MCF 10A (cell line): ENCODE results near the gene ACTN2. TPM values are rescaled to one million over a fixed set of nuclear protein-coding genes. Genes with fewer than 3 reads are reported as not detected.

Experiments
- BruUV-seq: library from RNA; stranded (reverse); fragments of 400-500 nt; replicated peaks from 2 replicates; lab custom pipeline; 2021; lab: Mats Ljungman, UMichigan
- CTCF ChIA-PET: fragments of 300-600 bp; sonication (Branson Sonifier 250); formaldehyde crosslinking; extraction: SDS; loops from one replicate; lab custom pipeline; 2021; ENCODE audit warnings: antibody characterized with exemption, inconsistent platforms; lab: Yijun Ruan, JAX
- POLR2A ChIA-PET: fragments of 300-600, 350-650 bp; sonication (Branson Sonifier 250); formaldehyde crosslinking; extraction: SDS; loops from one replicate; lab custom pipeline; 2020; ENCODE audit warnings: antibody characterized with exemption, inconsistent platforms; lab: Yijun Ruan, JAX
- DNase-seq: peaks from one replicate; pipeline ENCODE4 v3.0.0-alpha.2; 2018; ENCODE audit not compliant: unreplicated experiment
- H3K27ac Mint-ChIP-seq: one replicate; pipeline ENCODE4 v1.8.0; 2022; ENCODE audit warnings: mild to moderate bottlenecking, low read depth, mixed read lengths; ENCODE audit not compliant: unreplicated experiment
- H3K27me3 Mint-ChIP-seq: one replicate; pipeline ENCODE4 v1.8.0; 2022; ENCODE audit warnings: mixed read lengths; ENCODE audit not compliant: insufficient read depth, unreplicated experiment
- H3K36me3 Mint-ChIP-seq: one replicate; pipeline ENCODE4 v1.8.0; 2022; ENCODE audit warnings: mild to moderate bottlenecking, moderate library complexity, mixed read lengths; ENCODE audit not compliant: insufficient read depth, unreplicated experiment
- H3K4me1 Mint-ChIP-seq: one replicate; pipeline ENCODE4 v1.8.0; 2022; ENCODE audit warnings: mixed read lengths; ENCODE audit not compliant: insufficient read depth, unreplicated experiment
- H3K4me3 Mint-ChIP-seq: one replicate; pipeline ENCODE4 v1.8.0; 2022; ENCODE audit warnings: mild to moderate bottlenecking, moderate library complexity, mixed read lengths; ENCODE audit not compliant: unreplicated experiment
- H3K9me3 Mint-ChIP-seq: one replicate; pipeline ENCODE4 v1.8.0; 2022; ENCODE audit warnings: mixed read lengths; ENCODE audit not compliant: unreplicated experiment
- intact Hi-C: fragments of 100-400 bp; cut with micrococcal nuclease; formaldehyde crosslinking; loops from 2 replicates; pipeline ENCODE4 v1.14.1; 2022
- total RNA-seq: library from RNA; stranded (reverse); gene quantifications from 2 replicates; pipeline ENCODE4 v1.2.3, GENCODE V29; 2022
- TF ChIP-seq, protein P1 (sequence below): fragments of 200-600 bp; IDR thresholded peaks from one replicate; pipeline ENCODE4 v1.8.0; 2022; ENCODE audit warnings: antibody characterized with exemption, mild to moderate bottlenecking; ENCODE audit not compliant: unreplicated experiment

Gene ACTN2
- total RNA-seq, 1 experiment from 2014 or later, result not detected

DNA sequence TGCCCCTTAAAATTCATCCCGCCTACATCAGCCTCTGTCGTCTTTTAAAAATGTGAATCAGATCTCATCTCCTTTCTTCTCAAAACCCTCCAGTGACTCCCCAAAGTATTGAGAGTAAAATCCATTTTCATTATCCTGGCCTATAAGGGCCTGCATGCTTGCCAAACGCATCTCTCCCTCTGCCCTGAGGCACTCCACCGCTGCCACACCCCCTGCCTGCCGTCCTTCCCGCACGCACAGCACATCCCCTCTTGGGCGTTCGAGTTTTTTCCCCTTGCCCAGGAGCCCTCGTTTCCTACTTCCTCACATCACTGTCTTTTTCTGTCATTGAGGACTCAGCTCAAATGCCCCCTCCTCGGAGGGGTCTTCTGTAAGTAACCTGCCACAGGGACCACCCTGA lies 55.5 kb downstream of the ACTN2 start:
- POLR2A ChIA-PET, result interaction anchor here (0.7 kb wide), 1 partner anchor 702 kb away, joined by 3 read pairs; no protein-coding TSS in a partner anchor
- peaks cover 7% of the 10 kb centered on the region for H3K9me3 Mint-ChIP-seq
- TF ChIP-seq, protein P1, sequence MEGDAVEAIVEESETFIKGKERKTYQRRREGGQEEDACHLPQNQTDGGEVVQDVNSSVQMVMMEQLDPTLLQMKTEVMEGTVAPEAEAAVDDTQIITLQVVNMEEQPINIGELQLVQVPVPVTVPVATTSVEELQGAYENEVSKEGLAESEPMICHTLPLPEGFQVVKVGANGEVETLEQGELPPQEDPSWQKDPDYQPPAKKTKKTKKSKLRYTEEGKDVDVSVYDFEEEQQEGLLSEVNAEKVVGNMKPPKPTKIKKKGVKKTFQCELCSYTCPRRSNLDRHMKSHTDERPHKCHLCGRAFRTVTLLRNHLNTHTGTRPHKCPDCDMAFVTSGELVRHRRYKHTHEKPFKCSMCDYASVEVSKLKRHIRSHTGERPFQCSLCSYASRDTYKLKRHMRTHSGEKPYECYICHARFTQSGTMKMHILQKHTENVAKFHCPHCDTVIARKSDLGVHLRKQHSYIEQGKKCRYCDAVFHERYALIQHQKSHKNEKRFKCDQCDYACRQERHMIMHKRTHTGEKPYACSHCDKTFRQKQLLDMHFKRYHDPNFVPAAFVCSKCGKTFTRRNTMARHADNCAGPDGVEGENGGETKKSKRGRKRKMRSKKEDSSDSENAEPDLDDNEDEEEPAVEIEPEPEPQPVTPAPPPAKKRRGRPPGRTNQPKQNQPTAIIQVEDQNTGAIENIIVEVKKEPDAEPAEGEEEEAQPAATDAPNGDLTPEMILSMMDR, result no peak
- intact Hi-C loops, result no loop called here
- H3K27ac Mint-ChIP-seq, result no peak overlapping the region
- no peaks in the 10 kb centered on the region for H3K27me3 Mint-ChIP-seq
- no peak overlapping the region for H3K4me3 Mint-ChIP-seq
- DNase-seq, result no peak
- BruUV-seq, result no TSS peak
- no peaks in the 10 kb centered on the region for H3K4me1 Mint-ChIP-seq
- CTCF ChIA-PET, result interaction anchor here (1.2 kb wide), 1 partner anchor 18 kb away, joined by 5 read pairs; no protein-coding TSS in a partner anchor
- no peaks in the 10 kb centered on the region for H3K36me3 Mint-ChIP-seq

DNA sequence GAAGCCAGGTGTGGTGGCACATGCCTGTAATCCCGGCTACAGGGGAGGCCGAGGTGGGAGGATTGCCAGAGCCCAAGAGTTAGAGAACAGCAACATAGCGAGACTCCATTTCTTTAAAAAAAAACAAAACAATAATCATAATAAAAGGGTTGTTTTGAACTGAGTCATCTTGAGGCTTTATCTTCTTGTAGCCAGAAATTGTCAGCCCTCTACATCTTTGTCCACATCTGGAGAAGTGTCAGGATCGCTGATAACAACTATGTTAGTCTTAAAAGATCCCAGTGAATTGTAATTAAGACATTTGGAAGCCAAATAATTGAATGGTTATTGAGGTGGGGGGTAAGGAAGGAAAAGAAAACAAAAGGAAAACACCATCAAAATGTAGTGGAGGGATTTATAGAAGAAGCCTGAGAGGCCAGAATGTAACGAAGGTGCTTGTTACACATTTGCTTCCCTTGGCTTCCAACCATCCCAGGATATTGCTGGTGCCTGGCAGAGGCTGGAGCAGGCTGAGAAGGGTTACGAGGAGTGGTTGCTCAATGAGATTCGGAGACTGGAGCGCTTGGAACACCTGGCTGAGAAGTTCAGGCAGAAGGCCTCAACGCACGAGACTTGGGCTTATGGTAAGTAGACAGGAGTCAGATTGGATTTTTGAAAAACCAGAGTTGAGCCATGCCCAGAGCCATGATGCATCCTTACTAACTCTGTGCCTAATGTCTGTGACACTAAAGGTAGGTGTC lies 56.3 kb downstream of the ACTN2 start:
- Mint-ChIP-seq H3K4me1 (no peaks in the 10 kb centered on the region), H3K27ac (no peak overlapping the region), H3K4me3 (no peak overlapping the region), H3K27me3 (peaks cover 7% of the 10 kb centered on the region), H3K36me3 (no peaks in the 10 kb centered on the region), H3K9me3 (peaks cover 7% of the 10 kb centered on the region)
- ChIA-PET POLR2A (interaction anchor here (0.7 kb wide), 1 partner anchor 701 kb away, joined by 3 read pairs; no protein-coding TSS in a partner anchor), CTCF (no interaction called here)
- no peak for DNase-seq
- intact Hi-C loops, result no loop called here
- TF ChIP-seq, protein P1, result no peak
- BruUV-seq, result no TSS peak

DNA sequence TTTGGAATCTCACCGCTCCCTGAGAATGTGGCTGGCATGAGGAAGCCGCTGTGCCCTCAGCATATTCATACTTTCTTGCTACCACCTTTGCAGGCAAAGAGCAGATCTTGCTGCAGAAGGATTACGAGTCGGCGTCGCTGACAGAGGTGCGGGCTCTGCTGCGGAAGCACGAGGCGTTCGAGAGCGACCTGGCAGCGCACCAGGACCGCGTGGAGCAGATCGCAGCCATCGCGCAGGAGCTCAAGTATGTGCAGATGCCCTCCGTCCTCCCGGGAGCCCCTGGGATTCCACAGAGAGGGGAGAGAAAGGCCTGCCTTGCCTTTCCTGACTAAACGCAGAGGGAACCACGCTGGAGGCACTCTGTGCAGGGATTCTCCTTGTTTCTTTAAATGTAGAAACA lies 58.2 kb downstream of the ACTN2 start:
- no peak for DNase-seq
- H3K4me3 Mint-ChIP-seq, result no peak overlapping the region
- no peak overlapping the region for H3K27ac Mint-ChIP-seq
- H3K27me3 Mint-ChIP-seq, result peaks cover 23% of the 10 kb centered on the region
- no peaks in the 10 kb centered on the region for H3K36me3 Mint-ChIP-seq
- no peaks in the 10 kb centered on the region for H3K4me1 Mint-ChIP-seq
- TF ChIP-seq, protein P1, result no peak
- CTCF ChIA-PET, result interaction anchor here (0.5 to 0.6 kb wide), 2 partner anchors 36 to 136 kb away, joined by 3 to 4 read pairs; no protein-coding TSS in a partner anchor
- intact Hi-C loops, result no loop called here
- no TSS peak for BruUV-seq
- H3K9me3 Mint-ChIP-seq, result peaks cover 7% of the 10 kb centered on the region
- POLR2A ChIA-PET, result no interaction called here

DNA sequence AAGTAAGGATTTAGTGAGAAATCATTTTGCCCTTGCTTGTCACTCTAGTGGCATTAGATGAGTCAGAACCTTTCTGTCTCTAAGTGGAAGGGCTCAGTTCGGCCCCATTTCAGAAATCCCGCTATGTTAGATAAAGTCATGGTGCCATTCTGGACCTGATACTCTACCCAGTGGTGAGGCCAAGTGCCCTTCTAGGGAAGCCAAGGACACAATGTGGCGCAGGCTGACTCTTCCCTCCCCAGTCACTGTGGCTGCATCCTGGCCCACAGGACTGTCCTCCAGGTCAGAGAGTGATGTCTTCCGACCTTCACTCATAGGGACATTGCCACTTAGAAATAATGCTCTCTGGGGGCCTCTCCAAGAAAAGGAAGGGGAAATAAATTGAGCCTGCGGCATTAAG lies 60.5 kb downstream of the ACTN2 start:
- no peak for DNase-seq
- Mint-ChIP-seq H3K9me3 (no peaks in the 10 kb centered on the region), H3K4me3 (no peak overlapping the region), H3K27me3 (peaks cover 40% of the 10 kb centered on the region), H3K27ac (no peak overlapping the region), H3K4me1 (no peaks in the 10 kb centered on the region), H3K36me3 (no peaks in the 10 kb centered on the region)
- ChIA-PET CTCF (interaction anchor here (1.9 kb wide), 1 partner anchor 13 kb away, joined by 5 read pairs; no protein-coding TSS in a partner anchor), POLR2A (interaction anchor here (0.6 kb wide), 1 partner anchor 96 kb away, joined by 3 read pairs; no protein-coding TSS in a partner anchor)
- intact Hi-C loops, result no loop called here
- TF ChIP-seq, protein P1, result no peak
- no TSS peak for BruUV-seq
